Measurements from ENCODE around the gene RAB40AL.
A peak's percentile ranks its signal among the peaks of the same experiment; 100 is the strongest.
"Not testable (repeated sequence)": the region's sequence is repeated elsewhere in the genome, so short reads cannot be mapped to it uniquely, and the experiment has no call there.

Gene RAB40AL

GRCh38 chrX:102936972-102937371 lies at the start of gene RAB40AL:
Gene RAB40AL (plus strand): TSS chrX:102937272. CDS start chrX:102937319, 47 bp downstream.
- not testable (repeated sequence) for DNase-seq

- DNase-seq, result no peak
These were observed 49.4 kb upstream of the RAB40AL start for GRCh38 chrX:102887687-102888086.

- DNase-seq, result no peak
These were observed 45.0 kb upstream of the RAB40AL start for GRCh38 chrX:102892103-102892502.

- DNase-seq, result peak; percentile 59
These were observed 36.8 kb upstream of the RAB40AL start for GRCh38 chrX:102899940-102900916.

GRCh38 chrX:102902355-102902754 lies 34.7 kb upstream of the RAB40AL start:
- DNase-seq, result no peak

- DNase-seq, result no peak
These were observed 5.9 kb upstream of the RAB40AL start for GRCh38 chrX:102930990-102931756.

- peak; percentile 37 for DNase-seq
These were observed 2.4 kb upstream of the RAB40AL start for GRCh38 chrX:102934624-102935023.

- DNase-seq, result peak; percentile 59
These were observed 14.1 kb downstream of the RAB40AL start for GRCh38 chrX:102950908-102951866.

GRCh38 chrX:102957751-102958150 lies 20.7 kb downstream of the RAB40AL start:
- no peak for DNase-seq

GRCh38 chrX:102958794-102959193 lies 21.7 kb downstream of the RAB40AL start:
- DNase-seq, result no peak

- no peak for DNase-seq
These were observed 22.4 kb downstream of the RAB40AL start for GRCh38 chrX:102959471-102959870.

- DNase-seq, result no peak
These were observed 26.9 kb downstream of the RAB40AL start for GRCh38 chrX:102963955-102964354.

- no peak for DNase-seq
These were observed 27.9 kb downstream of the RAB40AL start for GRCh38 chrX:102964940-102965339.

GRCh38 chrX:102966701-102967100 lies 29.6 kb downstream of the RAB40AL start:
- DNase-seq, result no peak

- DNase-seq, result no peak
These were observed 31.1 kb downstream of the RAB40AL start for GRCh38 chrX:102968216-102968615.

- not testable (repeated sequence) for DNase-seq
These were observed 34.5 kb downstream of the RAB40AL start for GRCh38 chrX:102971536-102971935.

GRCh38 chrX:102975016-102975415 lies 37.9 kb downstream of the RAB40AL start:
- DNase-seq, result no peak

GRCh38 chrX:102976286-102976685 lies 39.2 kb downstream of the RAB40AL start:
- no peak for DNase-seq

- DNase-seq, result peak; percentile 60
These were observed 39.9 kb downstream of the RAB40AL start for GRCh38 chrX:102976793-102977495.

- DNase-seq, result no peak
These were observed 41.5 kb downstream of the RAB40AL start for GRCh38 chrX:102978594-102978993.

GRCh38 chrX:102979536-102979935 lies 42.5 kb downstream of the RAB40AL start:
- no peak for DNase-seq

- DNase-seq, result no peak
These were observed 46.1 kb downstream of the RAB40AL start for GRCh38 chrX:102983205-102983604.

Data from RPMI8226 (cell line).